GM12875 (cell line): ENCODE measurements around the gene CCDC51.

ENCODE experiments used
- H3K4me3 ChIP-seq: one replicate; pipeline ENCODE4 v1.5.1; 2011; ENCODE audit warnings: low read depth, low read length, control low read depth
- CTCF ChIP-seq: IDR thresholded peaks from 2 replicates; pipeline ENCODE4 v1.5.1; 2011; ENCODE audit warnings: low read depth, mild to moderate bottlenecking, control low read depth, inconsistent platforms, low read length, moderate library complexity, borderline replicate concordance; ENCODE audit not compliant: insufficient read depth

CCDC51 gene

DNA sequence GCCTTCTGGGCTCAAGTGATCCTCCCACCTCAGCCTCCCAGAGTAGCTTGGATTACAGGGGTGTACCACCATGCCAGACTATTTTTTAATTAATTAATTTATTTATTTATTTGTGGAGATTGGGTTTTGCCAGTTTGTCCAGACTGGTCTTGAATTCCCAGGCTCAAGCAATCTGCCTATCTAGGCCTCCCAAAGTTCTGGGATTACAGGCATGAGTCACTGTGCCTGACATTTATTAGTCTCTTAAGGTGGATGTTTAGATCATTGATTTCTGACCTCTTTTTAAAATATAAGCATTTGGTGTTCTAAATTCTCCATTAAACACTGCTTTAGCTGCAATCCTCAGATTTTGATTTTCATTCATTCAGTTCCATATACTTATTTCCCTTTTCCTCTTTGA lies 52.3 kb downstream of the CCDC51 start:
- no peak for TF ChIP-seq CTCF
- H3K4me3 ChIP-seq = no peak overlapping the region
